ENCODE measurements around the gene CHRNA10.

CHRNA10 gene

GRCh38 chr11:3627291-3627690 is 43.9 kb downstream of the CHRNA10 start:
- DNase-seq, result no peak

GRCh38 chr11:3626250-3626960 is 44.8 kb downstream of the CHRNA10 start:
- no peak for DNase-seq

- DNase-seq, result no peak
Measured at GRCh38 chr11:3623767-3624458, 47.3 kb downstream of the CHRNA10 start.

GRCh38 chr11:3623121-3623520 is 48.1 kb downstream of the CHRNA10 start:
- no peak for DNase-seq

- no peak for DNase-seq
Measured at GRCh38 chr11:3622521-3622920, 48.7 kb downstream of the CHRNA10 start.

GRCh38 chr11:3617990-3618389 is 53.2 kb downstream of the CHRNA10 start:
- no peak for DNase-seq

- DNase-seq, result no peak
Measured at GRCh38 chr11:3616721-3617460, 54.3 kb downstream of the CHRNA10 start.

- DNase-seq, result no peak
Measured at GRCh38 chr11:3615998-3616397, 55.2 kb downstream of the CHRNA10 start.

Data from NCI-H2081 (cell line).